GM18508 (cell line): ENCODE results near the gene KPNA4.
"Not testable (repeated sequence)": the region's sequence is repeated elsewhere in the genome, so short reads cannot be mapped to it uniquely, and the experiment has no call there.

Experiments
- ATAC-seq: cut with Tn5 transposase; IDR thresholded peaks from one replicate; pipeline ENCODE4 v1.9.1; 2021; ENCODE audit warnings: moderate number of reproducible peaks; ENCODE audit not compliant: insufficient read depth, unreplicated experiment

KPNA4 gene

DNA sequence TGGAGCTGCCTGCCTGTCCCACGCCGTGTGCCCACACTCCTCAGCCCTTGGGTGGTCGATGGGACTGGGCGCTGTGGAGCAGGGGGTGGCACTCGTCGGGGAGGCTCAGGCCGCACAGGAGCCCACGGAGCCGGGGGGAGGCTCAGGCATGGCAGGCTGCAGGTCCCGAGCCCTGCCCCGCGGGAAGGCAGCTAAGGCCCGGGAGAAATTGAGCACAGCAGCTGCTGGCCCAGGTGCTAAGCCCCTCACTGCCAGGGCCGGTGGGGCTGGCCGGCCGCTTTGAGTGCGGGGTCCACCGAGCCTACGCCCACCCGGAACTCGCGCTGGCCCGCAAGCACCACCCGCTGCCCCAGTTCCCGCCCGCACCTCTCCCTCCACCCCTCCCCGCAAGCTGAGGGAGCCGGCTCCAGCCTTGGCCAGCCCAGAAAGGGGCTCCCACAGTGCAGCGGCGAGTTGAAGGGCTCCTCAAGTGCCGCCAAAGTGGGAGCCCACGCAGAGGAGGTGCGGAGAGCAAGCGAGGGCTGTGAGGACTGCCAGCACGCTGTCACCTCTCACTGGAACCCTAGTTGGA, 8.7 kb upstream of the KPNA4 start:
- not testable (repeated sequence) for ATAC-seq

DNA sequence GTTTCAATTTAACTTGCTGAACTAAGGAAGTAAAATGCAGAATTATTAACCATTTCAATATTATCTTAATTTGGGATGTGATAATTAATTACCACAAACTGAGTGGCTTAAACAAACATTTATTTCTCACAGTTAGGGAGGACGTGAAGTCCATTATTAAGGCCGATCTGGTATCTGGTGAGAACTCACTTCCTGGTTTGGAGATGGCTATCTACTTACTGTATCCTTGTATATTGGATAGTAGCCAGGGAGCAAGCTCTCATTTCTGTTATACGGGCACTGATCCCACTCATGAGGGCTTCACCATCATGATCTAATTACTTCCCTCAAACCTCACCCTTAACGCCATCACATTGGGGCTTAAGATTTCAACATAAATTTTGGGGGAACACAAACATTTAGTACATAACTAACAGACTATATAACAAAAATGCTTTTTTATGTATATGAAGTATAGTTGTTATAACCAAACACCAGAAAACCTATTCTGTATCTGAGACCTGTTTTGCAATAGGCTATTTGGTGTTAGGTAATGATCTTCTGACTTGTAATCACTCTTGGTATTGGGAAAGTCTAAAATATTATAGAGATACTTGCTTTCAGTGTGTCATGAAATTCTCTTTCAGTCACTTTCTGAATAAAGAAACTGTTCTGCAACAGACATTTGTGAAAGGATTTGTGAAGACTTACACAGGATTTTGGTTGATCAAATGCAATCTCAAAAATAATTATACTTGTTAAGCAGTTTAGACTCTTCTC, 4.7 kb upstream of the KPNA4 start:
- no peak for ATAC-seq

DNA sequence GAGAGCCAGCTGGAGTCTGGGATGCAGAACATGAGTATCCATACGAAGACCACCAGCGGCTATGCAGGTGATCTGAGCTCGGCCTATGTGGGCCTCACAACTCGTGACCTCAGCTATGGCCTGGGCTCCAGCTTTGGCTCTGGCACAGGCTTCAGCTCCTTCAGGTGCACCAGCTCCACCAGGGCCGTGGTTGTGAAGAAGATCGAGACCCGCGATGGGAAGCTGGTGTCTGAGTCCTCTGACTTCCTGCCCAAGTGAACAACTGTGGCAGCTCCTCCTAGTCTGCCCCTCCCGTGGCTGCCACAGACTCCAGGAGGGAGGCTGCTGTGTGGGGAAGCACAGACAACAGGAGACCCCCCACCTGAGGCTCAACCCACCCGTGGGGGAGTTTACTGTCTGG, 3.6 kb upstream of the KPNA4 start:
- no peak for ATAC-seq

DNA sequence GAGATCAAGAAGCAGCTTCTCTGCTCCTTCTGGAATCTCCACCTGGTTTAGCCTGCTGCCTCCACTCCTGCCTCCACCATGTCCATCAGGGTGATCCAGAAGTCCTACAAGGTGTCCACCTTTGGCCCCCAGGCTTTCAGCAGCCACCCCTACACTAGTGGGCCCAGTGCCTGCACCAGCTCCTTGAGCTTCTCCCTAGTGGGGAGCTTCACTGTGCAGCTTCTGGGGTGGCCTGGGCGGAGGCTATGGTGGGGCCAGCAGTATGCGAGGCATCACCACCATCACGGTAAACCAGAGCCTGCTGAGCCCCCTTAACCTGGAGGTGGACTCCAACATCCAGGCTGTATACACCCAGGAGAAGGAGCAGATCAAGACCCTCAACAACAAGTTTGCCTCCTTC, 2.4 kb upstream of the KPNA4 start:
- no peak for ATAC-seq

DNA sequence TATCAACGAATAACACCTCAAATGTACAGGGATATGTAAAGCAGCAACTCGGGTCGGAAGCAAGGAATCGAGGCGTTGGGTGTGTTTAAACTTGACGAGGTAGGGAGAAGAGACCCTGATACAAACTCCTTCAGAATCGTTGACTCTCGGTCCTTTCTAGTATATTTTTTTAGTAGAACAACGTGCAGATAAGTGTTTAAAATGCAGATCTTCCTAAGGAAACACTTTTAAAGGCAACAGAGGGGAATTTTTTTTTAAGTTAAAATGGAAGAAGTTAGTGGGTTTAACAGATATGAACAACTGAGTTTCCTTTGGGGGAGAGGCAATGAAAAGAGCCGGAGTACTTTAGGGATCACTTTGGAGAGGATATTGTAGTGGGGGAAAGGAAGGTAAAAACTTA, 1.1 kb upstream of the KPNA4 start:
- no peak for ATAC-seq

DNA sequence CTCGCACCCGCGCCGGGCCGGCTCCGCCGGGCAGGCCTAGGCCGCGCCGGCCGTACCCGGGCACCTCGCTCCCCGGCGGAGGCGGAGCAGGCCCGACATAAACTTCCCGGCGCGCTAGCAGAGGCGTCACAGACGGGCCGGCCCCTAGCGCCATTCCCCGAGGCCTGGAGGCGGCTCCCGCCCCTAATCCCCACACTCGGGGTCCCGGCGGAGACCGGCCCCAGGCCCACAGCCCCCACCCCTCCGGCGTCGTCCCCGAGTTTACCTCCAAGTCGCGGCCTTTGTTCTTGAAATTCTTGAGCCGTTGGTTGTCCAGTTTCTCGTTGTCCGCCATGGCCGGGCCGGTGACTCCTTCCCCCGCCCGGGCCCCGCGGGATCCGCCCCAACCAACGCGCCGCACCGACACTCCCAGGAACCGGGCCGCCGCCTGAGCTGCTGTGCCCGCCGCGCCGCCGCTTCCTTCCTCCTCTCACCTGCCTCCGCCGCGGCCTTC, 376 bp downstream of the KPNA4 start:
- ATAC-seq: peak; percentile 27

DNA sequence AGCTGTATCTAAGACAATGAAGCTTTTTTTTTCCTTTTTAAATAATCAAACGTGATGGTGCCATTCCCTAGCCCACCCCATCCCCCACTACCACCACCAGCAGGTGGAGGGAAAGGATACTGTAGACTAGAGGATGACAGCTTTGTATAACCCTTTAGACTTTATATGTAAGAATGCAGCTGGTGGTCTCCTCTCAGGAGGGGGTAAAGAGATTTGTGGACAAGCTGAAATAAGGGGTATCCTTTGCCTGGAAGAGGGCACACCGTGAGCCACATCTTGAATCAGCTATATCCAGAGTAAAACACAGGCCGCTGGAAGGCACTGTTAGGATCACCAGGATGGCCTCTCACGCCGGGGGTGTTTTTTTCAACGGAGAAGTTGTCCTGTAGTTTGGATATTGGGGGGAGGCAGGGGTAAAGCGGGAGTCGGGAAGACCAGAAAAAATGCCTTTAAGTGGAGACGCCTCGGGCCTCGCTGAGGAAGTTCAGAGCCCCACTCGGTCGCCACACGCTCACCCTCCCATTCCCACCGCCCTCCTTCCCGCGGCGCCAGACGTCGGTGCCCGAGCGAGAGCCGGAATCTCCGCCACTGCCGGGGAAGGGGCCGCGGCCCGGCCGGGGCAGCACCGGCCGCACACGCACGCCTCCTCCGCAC, 986 bp downstream of the KPNA4 start:
- no peak for ATAC-seq

DNA sequence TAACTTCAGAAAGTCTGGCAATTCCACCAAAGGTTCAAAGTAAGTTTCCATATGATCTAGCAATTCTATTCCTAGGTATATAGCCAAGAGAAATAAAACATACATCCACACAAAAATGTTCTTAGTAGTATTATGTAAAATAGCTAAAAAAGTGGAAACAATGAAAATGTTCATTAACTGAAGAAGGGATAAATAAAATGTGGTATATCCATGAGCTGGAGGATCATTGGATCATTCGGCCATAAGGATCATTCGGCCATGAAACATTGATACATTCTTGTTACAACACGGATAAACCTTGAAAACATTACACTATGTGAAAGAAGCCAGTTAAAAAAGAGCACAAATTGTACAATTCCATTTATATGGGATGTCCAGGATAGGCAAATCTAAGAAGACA, 2.4 kb downstream of the KPNA4 start:
- no peak for ATAC-seq

DNA sequence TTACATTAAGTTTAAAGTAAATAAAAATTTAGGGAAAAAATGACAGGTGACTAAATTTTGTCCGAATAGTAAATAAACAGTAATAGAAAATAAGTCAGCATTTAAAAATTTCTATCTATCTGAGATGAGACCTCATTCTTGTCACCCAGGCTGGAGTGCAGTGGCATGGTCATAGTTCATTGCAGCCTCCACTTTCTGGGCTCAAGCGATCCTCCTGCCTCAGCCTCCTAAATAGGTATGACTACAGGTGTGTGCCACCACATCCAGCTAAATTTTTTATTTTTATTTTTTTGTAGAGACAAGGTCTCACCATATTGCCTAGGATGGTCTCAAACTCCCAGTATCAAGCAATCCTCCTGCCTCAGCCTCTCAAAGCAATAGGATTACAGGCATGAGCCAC, 7.8 kb downstream of the KPNA4 start:
- no peak for ATAC-seq

DNA sequence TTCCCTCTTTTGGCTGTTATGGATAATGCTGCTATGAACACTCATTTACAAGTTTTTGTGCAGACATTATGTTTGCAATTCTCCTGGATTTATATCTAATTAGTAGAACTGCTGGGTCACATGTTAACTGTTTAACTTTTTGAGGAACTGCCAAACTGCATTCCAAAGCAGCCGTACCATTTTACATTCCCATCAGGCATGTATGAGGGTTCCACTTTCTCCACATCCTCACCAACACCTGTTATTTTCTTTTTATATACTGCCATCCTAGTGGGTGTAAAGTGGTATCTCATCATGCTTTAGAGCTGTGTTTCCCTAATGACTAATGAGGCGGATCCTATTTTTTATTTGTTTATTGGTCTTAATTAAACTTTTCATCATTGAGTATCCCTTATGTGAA, 9.2 kb downstream of the KPNA4 start:
- ATAC-seq: no peak

DNA sequence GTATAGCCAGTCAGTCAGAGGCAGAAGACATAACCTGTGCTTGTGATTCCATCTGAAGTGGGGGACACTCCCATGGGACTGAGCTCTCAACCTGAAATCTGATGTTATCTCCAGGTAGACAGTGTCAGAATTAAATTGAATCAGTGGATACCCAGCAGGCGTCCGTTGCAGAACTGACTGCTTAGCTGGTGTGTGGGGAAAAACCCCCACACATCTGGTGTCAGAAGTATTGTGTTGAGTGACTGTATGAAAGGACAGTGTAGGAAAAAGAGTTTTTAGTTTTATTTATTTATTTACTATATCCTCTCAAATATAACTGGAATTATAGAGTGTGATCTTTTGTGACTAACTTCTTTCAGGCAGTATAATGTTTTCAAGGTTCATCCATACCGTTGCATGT, 10.4 kb downstream of the KPNA4 start:
- ATAC-seq: no peak

DNA sequence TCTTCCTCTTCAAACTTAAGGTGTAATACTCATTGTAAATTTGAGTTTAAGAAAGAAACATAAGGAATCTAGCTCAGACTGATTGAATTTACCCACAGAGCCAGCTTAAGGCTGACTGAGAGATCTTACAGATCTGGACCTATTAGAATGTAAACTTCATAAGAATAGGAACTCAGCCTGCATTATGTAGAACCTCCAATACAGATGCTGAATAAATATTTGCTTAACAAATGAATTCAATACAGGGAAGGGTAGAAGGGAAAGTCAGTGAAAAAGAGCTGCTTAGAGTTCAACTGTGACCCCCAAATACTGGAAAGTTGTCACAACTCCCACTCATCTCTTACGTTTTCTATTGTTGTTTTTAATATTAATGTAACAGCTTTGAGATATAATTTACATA, 11.5 kb downstream of the KPNA4 start:
- ATAC-seq: no peak

DNA sequence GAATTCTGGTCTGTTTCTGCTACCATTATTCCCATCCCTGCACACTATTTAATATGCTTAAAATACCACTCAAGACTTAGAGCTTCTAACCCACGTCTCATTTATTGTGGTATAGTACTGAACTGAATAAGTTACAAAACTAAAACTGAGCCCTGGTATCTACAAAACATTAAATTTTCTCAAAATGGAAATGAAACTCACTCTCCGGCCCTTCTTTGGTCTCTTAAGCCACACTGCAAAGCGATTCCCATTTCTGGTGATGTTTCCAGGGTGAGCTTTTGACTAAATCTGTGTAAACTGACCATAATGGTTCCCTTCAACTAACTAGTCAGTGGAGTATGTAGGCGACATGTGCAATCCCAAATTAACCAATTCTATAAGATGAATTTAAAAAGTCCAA, 18.6 kb downstream of the KPNA4 start:
- ATAC-seq: no peak

DNA sequence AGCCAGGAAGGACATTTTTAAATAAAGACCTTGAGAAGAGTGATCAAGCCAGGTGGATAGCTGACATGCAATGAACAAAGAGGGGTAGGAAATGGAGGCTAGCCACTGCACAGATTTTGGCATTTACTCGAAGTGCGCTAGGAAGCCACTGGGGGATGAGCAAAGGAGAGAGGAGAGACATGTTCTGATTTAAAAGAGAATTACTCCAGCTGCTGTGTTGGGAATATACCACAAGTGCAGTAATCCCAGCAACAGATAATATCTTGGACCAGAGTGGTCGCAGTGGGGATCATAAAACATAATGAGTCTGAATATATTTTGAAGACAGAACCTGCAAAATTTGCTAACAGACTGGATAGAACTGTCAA, 19.9 kb downstream of the KPNA4 start:
- ATAC-seq: no peak

DNA sequence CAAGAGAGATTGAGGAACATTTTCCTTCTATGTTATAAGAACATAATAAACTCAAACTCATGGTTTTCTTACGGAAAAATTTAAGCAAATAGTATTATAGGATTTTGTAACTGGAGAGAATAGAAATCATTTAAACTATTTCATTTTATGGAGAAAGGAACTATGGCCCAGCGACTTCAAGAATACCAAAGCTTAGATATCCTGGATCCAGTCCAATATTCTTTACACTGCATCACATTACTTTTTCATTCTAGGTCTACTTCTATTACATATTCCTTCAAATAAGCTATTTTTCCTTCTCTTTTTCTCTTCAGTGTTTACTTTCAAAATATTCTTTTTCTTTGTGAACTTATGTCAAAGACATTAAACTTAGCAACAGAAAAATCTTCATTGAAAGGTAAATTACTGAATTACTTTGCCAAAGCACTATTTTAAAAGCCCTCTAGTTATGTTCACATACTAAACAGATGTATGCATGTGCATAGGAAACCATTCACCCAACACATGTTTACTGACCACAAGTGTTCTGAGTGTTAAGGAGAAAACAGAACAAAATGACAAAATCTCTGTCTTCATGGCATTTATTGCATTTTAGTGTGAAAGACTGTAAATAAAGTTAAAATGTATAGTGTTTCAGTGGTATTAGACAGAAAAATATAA, 20.4 kb downstream of the KPNA4 start:
- ATAC-seq: no peak

DNA sequence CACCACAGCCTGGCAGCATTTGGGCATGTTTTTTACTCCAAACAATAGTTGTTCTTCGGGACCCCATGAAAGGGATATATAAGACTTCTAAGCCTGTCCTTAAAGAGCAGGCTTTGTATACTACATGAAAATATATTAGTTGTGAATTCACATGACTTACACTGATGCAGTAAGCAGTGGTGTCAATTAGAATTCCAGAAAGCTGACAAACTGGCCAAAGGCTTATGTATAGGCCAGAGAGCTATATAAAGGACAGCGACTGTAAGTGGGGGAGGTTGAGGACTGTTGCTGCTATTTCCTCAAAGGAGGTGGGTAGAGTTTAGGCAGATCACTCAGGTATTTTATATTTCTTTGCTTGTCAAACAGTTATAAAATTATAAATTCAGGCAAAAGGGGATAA, 24.8 kb downstream of the KPNA4 start:
- no peak for ATAC-seq

DNA sequence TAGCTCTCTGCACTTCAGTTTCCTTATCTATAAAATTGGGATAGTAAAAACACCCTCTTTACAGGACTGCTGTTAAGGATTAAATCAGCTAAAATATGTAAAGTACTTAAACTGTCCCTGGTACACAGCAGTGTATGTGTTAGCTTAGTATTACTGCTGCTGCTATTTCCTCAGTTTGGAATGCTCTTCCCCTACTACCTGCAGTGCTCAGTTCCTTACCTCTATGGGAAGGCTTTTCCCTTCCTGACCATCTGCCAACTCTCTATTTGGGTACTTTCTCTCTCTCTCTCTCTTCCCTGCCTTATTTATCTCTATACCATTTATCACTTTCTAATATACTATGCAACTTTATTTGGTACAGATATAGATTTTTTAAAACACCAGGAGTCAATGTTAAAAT, 26.5 kb downstream of the KPNA4 start:
- ATAC-seq: no peak

DNA sequence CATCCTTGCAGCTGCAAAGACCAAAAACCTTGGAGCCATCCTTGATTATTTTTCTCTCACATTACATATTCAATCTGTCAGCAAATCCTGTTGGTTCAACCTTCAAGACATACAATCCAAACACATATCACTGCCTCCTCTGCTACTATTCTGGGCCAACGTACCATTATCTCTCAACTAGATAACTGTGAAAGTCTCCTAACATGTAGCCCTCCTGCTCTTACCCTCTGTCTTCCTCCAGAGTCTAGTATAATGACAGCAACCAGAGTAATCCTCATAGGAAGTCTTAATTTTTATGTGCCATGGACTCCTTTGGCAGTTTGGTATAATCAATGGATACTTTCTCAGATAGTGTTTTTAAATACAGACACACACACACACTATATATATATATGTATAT, 27.6 kb downstream of the KPNA4 start:
- ATAC-seq: no peak

DNA sequence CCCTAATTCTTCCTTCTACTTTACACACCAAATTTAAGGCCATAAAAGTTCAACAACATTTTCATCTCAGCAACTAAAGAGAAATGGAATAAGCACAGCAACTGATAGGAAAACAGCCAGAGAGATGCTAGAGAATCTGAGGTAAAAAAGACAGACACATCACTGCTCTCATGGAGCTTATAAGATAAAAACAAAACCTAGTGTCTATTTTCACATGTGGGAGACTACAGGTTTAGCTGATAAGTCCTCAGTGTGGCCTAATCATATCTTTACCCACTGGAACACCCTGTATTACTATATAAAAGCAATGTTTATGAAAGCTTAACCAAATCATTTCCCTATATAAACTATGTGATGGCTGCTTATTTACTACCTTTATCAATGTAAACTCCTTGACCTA, 33.0 kb downstream of the KPNA4 start:
- no peak for ATAC-seq

DNA sequence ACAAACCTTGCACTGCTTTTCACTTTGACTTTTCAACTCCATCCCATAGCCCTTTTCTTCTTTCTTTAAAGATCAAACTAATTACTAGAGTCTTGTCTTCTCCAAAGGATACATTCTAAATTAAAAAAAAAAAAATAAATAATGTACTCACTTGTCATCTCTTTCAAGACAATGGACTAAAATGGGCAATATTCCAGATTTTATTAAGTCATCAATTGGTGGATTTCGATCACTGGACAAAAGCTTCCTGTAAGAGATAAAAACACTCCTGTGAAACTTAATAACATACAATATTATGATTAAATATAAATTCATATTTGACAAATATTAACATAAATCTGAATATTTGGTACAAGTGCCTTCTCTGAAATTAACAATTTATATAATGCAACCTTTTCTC, 34.1 kb downstream of the KPNA4 start:
- no peak for ATAC-seq

DNA sequence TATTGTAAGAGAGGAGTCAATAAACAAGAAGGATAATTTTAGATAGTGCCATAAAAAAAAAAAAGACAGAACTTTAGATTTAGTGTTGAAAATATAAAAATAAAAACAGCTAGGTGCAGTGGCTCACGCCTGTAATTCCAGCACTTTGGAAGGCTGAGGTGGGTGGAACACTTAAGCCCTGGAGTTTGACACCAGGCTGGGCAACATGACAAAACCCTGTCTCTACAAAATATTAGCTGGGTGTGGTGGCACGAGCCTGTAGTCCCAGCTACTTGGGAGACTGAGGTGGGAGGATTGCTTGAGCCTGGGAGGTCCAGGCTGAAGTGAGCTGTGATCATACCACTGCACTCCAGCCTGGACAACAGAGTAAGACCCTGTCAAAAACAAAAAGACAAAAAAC, 49.0 kb downstream of the KPNA4 start:
- not testable (repeated sequence) for ATAC-seq
